Endothelial cell of umbilical vein (primary cell): ENCODE data around the gene NMNAT3. TPM values are rescaled to one million over a fixed set of nuclear protein-coding genes. Genes with fewer than 3 reads are reported as not detected.

ENCODE experiments used
- BruUV-seq: library from RNA; stranded (reverse); fragments of 400-500 nt; replicated peaks from 2 replicates; lab custom pipeline; 2021; lab: Mats Ljungman, UMichigan
- CTCF ChIA-PET: fragments of 300-600, 350-600 bp; sonication (Branson Sonifier 250); formaldehyde crosslinking; loops from one replicate; lab custom pipeline; 2021; ENCODE audit warnings: antibody characterized with exemption, inconsistent platforms; lab: Charles Lee
- POLR2A ChIA-PET: fragments of 300-600, 350-600 bp; sonication (Branson Sonifier 250); formaldehyde crosslinking; loops from one replicate; lab custom pipeline; 2021; ENCODE audit warnings: antibody characterized with exemption, inconsistent platforms; lab: Charles Lee
- DNase-seq: peaks from one replicate; pipeline ENCODE4 v3.0.0-alpha.2; 2011; ENCODE audit warnings: low read depth, low spot score
- FAIRE-seq: peaks from 2 replicates; lab custom pipeline; 2011; peaks lifted over from hg19 to GRCh38; lab: Jason Lieb, UNC
- H2AFZ ChIP-seq: 2 replicates; pipeline ENCODE4 v1.6.0; 2012; ENCODE audit warnings: low read depth, low read length, control low read depth, inconsistent platforms
- H3K27ac ChIP-seq: 2 replicates; pipeline ENCODE4 v1.5.1; 2011; ENCODE audit warnings: low read depth, mild to moderate bottlenecking, control low read depth, low read length, moderate library complexity; ENCODE audit not compliant: insufficient read depth
- H3K27me3 ChIP-seq, 2 experiments: 2 replicates each; pipeline versions ENCODE4 v1.6.0 to v1.6.1; 2011; ENCODE audit warnings: low read length in 2 of 2, mixed read lengths in 1 of 2; ENCODE audit not compliant: control insufficient read depth in 2 of 2, insufficient read depth in 2 of 2
- H3K36me3 ChIP-seq, 2 experiments: 2 replicates in 1 of 2; 3 replicates in 1 of 2; pipeline ENCODE4 v1.5.1; 2011; ENCODE audit warnings: low read length in 2 of 2, mild to moderate bottlenecking in 1 of 2, moderate library complexity in 1 of 2; ENCODE audit not compliant: control insufficient read depth in 2 of 2, insufficient read depth in 2 of 2; ENCODE audit errors: extremely low read depth in 1 of 2
- H3K4me1 ChIP-seq: 3 replicates; pipeline ENCODE4 v1.5.1; 2011; ENCODE audit warnings: mild to moderate bottlenecking, low read length; ENCODE audit not compliant: control insufficient read depth, insufficient read depth; ENCODE audit errors: extremely low read depth
- H3K4me2 ChIP-seq: 2 replicates; pipeline ENCODE4 v1.6.1; 2011; ENCODE audit warnings: low read length, control low read depth, mixed read lengths; ENCODE audit not compliant: insufficient read depth
- H3K4me3 ChIP-seq, 3 experiments: fragments of 200-600 bp in 1 of 3; sonication (generic), shearing (Covaris generic) in 1 of 3; replicated peaks in 1 of 3; 2 replicates each; pipeline ENCODE4 v1.5.1; 2011 to 2016; ENCODE audit warnings: control low read depth in 3 of 3, low read length in 3 of 3, mild to moderate bottlenecking in 2 of 3, inconsistent platforms in 1 of 3, low read depth in 1 of 3, moderate library complexity in 1 of 3; ENCODE audit not compliant: insufficient read depth in 1 of 3
- H3K79me2 ChIP-seq: 2 replicates; pipeline ENCODE4 v1.6.0; 2012; ENCODE audit warnings: low read length, inconsistent platforms; ENCODE audit not compliant: control insufficient read depth, insufficient read depth
- H3K9ac ChIP-seq: replicated peaks from 2 replicates; pipeline ENCODE3; 2011; ENCODE audit warnings: low read length, control low read depth; ENCODE audit not compliant: insufficient read depth; ENCODE audit errors: extremely low read depth
- H3K9me1 ChIP-seq: replicated peaks from 3 replicates; pipeline ENCODE4 v1.6.0; 2011; ENCODE audit warnings: mild to moderate bottlenecking, low read length; ENCODE audit not compliant: control insufficient read depth, insufficient read depth; ENCODE audit errors: extremely low read depth
- H3K9me3 ChIP-seq: replicated peaks from 2 replicates; pipeline ENCODE4 v1.5.1; 2012; ENCODE audit warnings: low read length, inconsistent platforms; ENCODE audit not compliant: control insufficient read depth, insufficient read depth
- H4K20me1 ChIP-seq: replicated peaks from 2 replicates; pipeline ENCODE3; 2011; ENCODE audit warnings: mild to moderate bottlenecking, low read length; ENCODE audit not compliant: control insufficient read depth, insufficient read depth; ENCODE audit errors: extremely low read depth
- CTCF ChIP-seq, 2 donors: IDR thresholded peaks; 1 replicate in 1 of 2; 2 replicates in 1 of 2; pipeline ENCODE4 v1.5.1; 2011; ENCODE audit warnings: low read length in 2 of 2, mild to moderate bottlenecking in 2 of 2, moderate library complexity in 2 of 2, control low read depth in 1 of 2, inconsistent platforms in 1 of 2, low read depth in 1 of 2; ENCODE audit not compliant: insufficient read depth in 1 of 2; ENCODE audit errors: extremely low read depth in 1 of 2
- EZH2 ChIP-seq: IDR thresholded peaks from 2 replicates; pipeline ENCODE4 v1.6.1; 2012; ENCODE audit warnings: borderline replicate concordance, low read depth, mild to moderate bottlenecking, moderate library complexity, low read length, inconsistent platforms; ENCODE audit not compliant: severe bottlenecking
- FOS ChIP-seq: IDR thresholded peaks from 2 replicates; pipeline ENCODE4 v1.6.1; 2011; ENCODE audit warnings: mild to moderate bottlenecking, low read length, moderate library complexity, borderline replicate concordance; ENCODE audit not compliant: insufficient read depth
- GATA2 ChIP-seq: IDR thresholded peaks from 2 replicates; pipeline ENCODE4 v1.7.0; 2011; ENCODE audit warnings: low read depth, mild to moderate bottlenecking, moderate library complexity, mixed read lengths, low read length; ENCODE audit not compliant: insufficient read length, insufficient read depth
- JUN ChIP-seq: IDR thresholded peaks from 2 replicates; pipeline ENCODE4 v1.6.1; 2011; ENCODE audit warnings: borderline replicate concordance, low read depth; ENCODE audit not compliant: insufficient read length, insufficient read depth
- MAX ChIP-seq: IDR thresholded peaks from 2 replicates; pipeline ENCODE4 v1.6.1; 2011; ENCODE audit not compliant: insufficient read depth, insufficient read length
- MYC ChIP-seq: IDR thresholded peaks from one replicate; pipeline ENCODE4 v1.6.1; 2011; ENCODE audit warnings: mild to moderate bottlenecking, low read depth, low read length
- POLR2A ChIP-seq: IDR thresholded peaks from 2 replicates; pipeline ENCODE4 v1.6.1; 2012; ENCODE audit warnings: low read depth, mild to moderate bottlenecking, control low read depth, low read length
- POLR2AphosphoS5 ChIP-seq: IDR thresholded peaks from 2 replicates; pipeline ENCODE4 v1.6.1; 2012; ENCODE audit warnings: low read depth, mild to moderate bottlenecking, control low read depth, low read length, moderate library complexity; ENCODE audit not compliant: insufficient read depth
- dilution Hi-C: fragments of 300-500 bp; cut with MboI; formaldehyde crosslinking; loops from one replicate; pipeline ENCODE4 v1.15.0; 2019; ENCODE audit warnings: low sequenced_read_pairs; ENCODE audit not compliant: extremely low pct_ligation_motif_present
- intact Hi-C: fragments of 100-400 bp; cut with micrococcal nuclease; formaldehyde crosslinking; loops from one replicate; pipeline ENCODE4 v1.10.0; 2022
- polyA plus RNA-seq, 4 experiments: library from polyadenylated mRNA; depleted of rRNA in 3 of 4; stranded (reverse) in 3 of 4; unstranded in 1 of 4; fragments of >200 nt; gene quantifications; 2 replicates each; pipeline versions ENCODE4 v1.2.1 to v1.2.3, GENCODE V29; 2011 to 2012; ENCODE audit warnings: missing spikeins in 1 of 4
- total RNA-seq: library from RNA; stranded (reverse); gene quantifications from 2 replicates; pipeline ENCODE4 v1.2.3, GENCODE V29; 2021

The NMNAT3 gene
- total and polyA plus RNA-seq, 2 donors (not counting 3 experiments of a cell fraction or from before 2014, with no cell fraction given), result 0.59 to 0.60 TPM

GRCh38 chr3:139601191-139601961 lies 76.4 kb downstream of the NMNAT3 start:
- TF ChIP-seq FOS (no peak), CTCF (IDR thresholded peaks at IDR 0.05; ENCODE audit: extremely low read depth in 1 of 2, insufficient read depth in 1 of 2, low read depth in 1 of 2, low read length in 2 of 2) (no peak), MYC (no peak), POLR2A (no peak), POLR2AphosphoS5 (no peak), EZH2 (no peak), JUN (no peak), MAX (no peak), GATA2 (no peak)
- DNase-seq, result no peak
- no peaks in the 10 kb centered on the region for H3K4me1 ChIP-seq
- FAIRE-seq, result no peak
- ChIA-PET CTCF (no interaction called here), POLR2A (no interaction called here)
- H3K9me3 ChIP-seq, result peaks cover 1% of the 10 kb centered on the region
- H3K4me2 ChIP-seq, result no peak overlapping the region
- H4K20me1 ChIP-seq, result no peaks in the 10 kb centered on the region
- no peaks in the 10 kb centered on the region for H3K9me1 ChIP-seq
- dilution Hi-C loops, result no loop called here
- no peak overlapping the region for H2AFZ ChIP-seq
- no peaks in the 10 kb centered on the region for H3K27me3 ChIP-seq
- no peaks in the 10 kb centered on the region for H3K36me3 ChIP-seq
- H3K9ac ChIP-seq, result no peak overlapping the region
- BruUV-seq, result no TSS peak
- intact Hi-C loops, result no loop called here
- no peak overlapping the region for H3K27ac ChIP-seq
- H3K79me2 ChIP-seq, result no peaks in the 10 kb centered on the region
- H3K4me3 ChIP-seq, result no peak overlapping the region
